ENCODE measurements around the gene CMTR2. TPM values are rescaled to one million over a fixed set of nuclear protein-coding genes. Genes with fewer than 3 reads are reported as not detected.
A peak's percentile ranks its signal among the peaks of the same experiment; 100 is the strongest.

Gene CMTR2
- total RNA-seq, 1 donor from 2014 or later, result 38.5 TPM

DNA sequence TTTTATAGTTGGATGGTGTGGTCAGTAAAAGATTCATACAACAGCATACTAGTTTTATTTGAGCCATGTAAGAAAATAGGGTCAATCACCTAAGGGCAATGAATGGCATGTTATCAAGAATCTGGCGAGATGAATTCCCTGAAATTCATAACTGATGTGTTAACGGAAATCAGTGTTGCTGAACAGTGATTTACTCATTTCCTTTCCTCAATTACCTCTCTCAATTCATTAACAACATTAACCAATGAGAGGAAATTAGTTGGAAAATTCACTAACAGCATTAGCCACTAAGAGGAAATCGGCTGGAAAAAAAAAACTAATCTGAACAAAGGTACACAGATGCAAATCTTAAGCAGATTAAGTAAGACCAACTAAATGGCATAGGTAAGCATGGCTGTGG is 6.3 kb downstream of the CMTR2 start:
- no peak for DNase-seq (ENCODE audit: low spot score)

GRCh38 chr16:71276589-71277334 is 12.4 kb downstream of the CMTR2 start:
- no peak for DNase-seq (ENCODE audit: low spot score)

DNA sequence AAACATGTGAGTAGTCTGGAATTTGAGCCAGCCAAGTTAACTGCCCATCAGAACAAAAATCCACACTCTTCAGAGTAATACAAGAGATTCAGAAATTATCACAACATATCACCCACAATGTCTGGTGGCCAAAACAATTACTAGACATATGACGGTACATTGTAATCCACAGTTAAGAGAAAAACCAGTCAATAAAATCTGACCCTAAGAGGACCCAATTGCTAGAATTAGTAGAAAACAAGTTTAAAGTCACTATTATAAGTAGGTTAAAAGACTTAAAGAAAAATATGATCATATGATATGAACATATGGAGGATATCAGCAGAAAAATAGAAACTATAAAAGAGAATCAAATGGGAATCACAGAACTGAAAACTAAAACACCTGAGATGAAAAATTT is 15.8 kb downstream of the CMTR2 start:
- DNase-seq (ENCODE audit: low spot score), result no peak

DNA sequence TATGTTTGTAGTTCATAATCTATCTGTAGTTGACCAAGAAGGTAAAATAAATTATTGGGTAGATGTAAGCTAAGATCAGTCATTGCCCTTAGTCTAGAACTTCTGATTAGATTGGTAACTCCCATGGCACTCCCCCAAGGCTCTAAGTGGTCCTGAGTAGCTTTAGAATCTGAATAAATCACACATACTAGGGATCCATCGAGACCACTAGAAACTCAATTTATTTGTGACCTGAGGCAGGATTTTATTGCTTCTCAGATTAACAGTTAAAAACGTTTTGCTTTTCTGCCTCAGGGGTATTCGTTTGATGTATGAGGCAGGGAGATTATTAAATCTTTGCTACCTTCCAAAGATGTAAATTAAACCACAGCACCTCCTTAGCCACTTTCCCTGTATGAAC is 24.9 kb downstream of the CMTR2 start:
- DNase-seq (ENCODE audit: low spot score), result no peak

DNA sequence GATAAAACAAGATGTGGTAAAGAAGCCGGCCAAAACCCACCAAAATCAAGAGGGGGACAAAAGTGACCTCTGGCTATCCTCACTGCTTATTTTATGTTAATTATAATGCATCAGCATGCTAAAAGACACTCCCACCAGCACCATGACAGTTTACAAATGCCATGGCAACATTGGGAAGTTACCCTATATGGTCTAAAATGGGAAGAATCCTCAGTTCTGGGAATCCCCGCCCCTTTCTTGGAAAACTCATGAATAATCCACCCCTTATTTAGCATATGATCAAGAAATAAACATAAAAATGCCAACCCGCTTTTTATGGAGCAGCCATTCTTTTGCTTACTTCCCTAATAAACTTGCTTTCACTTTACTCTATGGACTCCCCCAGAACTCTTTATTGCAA is 25.6 kb downstream of the CMTR2 start:
- DNase-seq (ENCODE audit: low spot score), result no peak

GRCh38 chr16:71262391-71262790 is 26.8 kb downstream of the CMTR2 start:
- DNase-seq (ENCODE audit: low spot score), result no peak

DNA sequence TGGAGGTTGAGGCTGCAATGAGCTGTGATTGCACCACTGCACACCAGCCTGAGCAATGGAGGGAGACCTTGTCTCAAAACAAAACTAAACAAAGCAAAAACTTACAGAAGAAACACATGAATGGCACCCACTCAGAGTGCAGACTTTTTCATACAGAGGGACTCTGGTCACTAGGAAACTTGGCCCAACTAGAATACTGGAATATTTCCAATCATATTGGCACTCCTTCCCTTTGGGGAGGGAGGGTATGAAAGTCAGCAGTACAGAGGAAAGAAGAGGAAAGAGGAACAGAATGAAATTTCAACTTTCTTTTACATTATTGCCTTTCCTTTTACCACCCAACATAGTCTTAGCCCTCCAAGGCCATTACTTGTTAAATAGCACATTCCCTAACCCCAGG is 28.2 kb downstream of the CMTR2 start:
- no peak for DNase-seq (ENCODE audit: low spot score)

DNA sequence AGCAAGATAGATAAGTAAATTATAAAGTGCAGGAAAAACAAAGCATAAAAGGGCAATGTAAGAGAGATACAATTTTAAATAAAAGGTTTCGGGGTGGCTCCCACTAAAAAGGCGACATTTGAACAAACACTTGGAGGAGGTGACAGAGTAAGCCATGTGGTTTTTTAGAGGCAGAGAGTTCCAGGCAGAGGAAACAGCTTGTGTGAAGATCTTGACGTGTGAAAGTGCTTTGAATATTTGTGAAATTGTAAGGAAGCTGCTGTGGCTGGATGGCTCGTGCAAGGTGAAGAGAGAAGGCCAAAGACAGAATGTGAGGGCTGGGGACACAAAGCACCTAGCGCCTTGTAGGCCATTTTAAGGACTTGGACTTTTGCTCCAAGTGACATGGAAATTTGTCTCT is 30.1 kb downstream of the CMTR2 start:
- no peak for DNase-seq (ENCODE audit: low spot score)

GRCh38 chr16:71258372-71258771 is 30.8 kb downstream of the CMTR2 start:
- no peak for DNase-seq (ENCODE audit: low spot score)

DNA sequence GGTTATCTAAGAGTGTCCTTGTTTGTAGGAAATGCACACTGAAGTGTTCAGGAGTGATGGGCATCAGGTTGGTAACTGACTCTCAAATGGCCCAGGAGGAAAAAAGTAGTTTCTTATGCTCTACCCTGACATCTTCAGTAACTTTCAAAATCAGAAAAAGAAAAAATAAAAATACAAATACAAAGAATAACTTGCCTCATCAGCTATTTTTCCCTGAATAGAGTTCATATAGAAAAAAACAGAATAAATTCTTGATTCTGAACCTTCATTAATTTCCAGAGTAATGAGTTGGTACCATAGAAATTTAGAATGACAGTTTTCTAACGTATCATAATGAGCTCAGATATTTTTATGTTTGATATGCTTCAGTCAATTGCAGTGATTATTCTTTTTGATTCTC is 31.4 kb downstream of the CMTR2 start:
- no peak for DNase-seq (ENCODE audit: low spot score)

- no peak for DNase-seq (ENCODE audit: low spot score)
Observed at GRCh38 chr16:71255721-71256120, 33.5 kb downstream of the CMTR2 start.

GRCh38 chr16:71254832-71255525 is 34.2 kb downstream of the CMTR2 start:
- no peak for DNase-seq (ENCODE audit: low spot score)

DNA sequence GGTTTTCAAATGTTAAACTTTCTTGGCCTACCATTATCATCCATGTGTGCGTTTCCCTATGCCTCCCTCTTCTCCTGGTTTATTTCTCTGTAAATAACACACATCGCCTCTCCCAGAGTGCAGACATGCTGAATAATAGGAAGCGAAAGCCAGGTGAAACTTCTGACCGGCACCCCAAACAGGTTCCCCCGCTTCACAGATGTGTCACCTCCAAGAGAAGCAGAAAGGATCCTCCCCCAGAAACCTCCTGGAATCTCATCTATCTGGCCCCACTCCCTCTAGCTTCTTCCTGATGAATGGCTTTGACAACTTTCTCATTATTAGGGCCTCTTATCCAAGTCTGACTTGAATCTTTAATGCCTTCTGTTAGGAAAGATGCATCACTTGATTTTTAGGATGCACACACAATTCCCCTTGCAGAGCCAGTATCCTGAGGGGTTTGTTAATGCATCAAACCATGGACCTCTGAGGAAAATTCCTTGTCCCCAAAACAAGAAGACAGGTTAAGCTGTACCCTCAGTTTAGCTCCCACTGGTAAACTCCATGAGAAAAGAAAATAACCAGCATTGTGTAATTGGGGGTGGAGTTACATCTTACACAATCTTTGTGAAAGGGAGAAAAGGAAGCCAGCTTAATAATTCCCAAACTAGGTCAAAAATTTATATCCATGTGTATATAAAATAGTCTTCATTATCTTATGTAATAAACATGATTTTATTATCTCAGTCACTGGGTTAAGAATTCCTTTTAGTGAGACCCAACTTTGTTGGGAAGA is 38.6 kb downstream of the CMTR2 start:
- peak; percentile 28 for DNase-seq (ENCODE audit: low spot score)

GRCh38 chr16:71249399-71249798 is 39.8 kb downstream of the CMTR2 start:
- peak; percentile 6 for DNase-seq (ENCODE audit: low spot score)

DNA sequence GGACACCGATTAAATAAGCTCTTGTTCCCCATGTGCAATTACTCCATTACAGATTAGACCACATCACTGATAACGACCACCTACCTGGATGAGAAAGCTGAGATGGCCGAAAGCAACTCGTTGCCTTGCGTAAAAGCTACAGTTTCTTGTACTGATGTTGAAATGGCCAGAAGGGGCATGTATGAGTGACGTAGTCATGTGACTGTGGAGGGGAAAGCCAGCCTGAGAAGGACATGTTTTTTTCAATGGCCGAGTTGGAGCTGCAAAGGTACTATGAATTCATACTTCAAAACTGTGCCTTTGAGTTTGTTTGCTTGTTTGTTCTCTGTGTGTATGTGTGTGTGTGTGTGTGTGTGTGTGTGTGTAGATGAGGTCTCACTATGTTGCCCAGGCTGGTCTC is 41.7 kb downstream of the CMTR2 start:
- no peak for DNase-seq (ENCODE audit: low spot score)

DNA sequence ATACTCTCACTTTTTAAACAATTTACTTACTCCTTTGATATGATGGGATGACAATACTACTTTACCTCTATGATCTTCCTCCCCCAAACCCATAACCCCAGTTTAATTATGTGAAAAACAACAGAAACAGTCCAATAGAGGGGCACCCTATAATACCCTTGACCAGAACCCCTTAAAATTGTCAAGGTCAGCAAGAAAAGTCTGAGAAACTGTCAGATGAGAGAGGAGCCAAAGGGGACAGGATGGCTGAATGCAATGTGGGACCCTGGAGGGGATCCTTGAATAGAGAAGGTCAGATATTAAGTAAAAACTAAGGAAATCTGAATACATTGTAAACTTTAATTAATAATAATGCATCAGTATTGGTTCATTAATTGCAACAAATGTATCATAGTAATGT is 42.9 kb downstream of the CMTR2 start:
- DNase-seq (ENCODE audit: low spot score), result no peak

- no peak for DNase-seq (ENCODE audit: low spot score)
Observed at GRCh38 chr16:71244521-71244920, 44.7 kb downstream of the CMTR2 start.

GRCh38 chr16:71242601-71243000 is 46.6 kb downstream of the CMTR2 start:
- DNase-seq (ENCODE audit: low spot score), result no peak

GRCh38 chr16:71242036-71242435 is 47.2 kb downstream of the CMTR2 start:
- no peak for DNase-seq (ENCODE audit: low spot score)

Measured in umbilical cord (tissue), 2 donors.